Uterus (tissue), 2 donors: ENCODE measurements around the gene DKKL1.

ENCODE experiments used
- CTCF ChIP-seq, 4 experiments: fragments of 200-600 bp in 2 of 4; fragments of 450-650 bp in 2 of 4; sonication (generic) in 2 of 4; IDR thresholded peaks; one replicate each; pipeline ENCODE4 v1.5.1; 2016 to 2019; ENCODE audit warnings: antibody characterized with exemption in 4 of 4, mild to moderate bottlenecking in 2 of 4, moderate library complexity in 1 of 4
- POLR2A ChIP-seq, 2 donors: fragments of 450-650 bp; IDR thresholded peaks; one replicate each; pipeline ENCODE4 v1.6.1; 2016; ENCODE audit warnings: antibody characterized with exemption in 2 of 2, mild to moderate bottlenecking in 1 of 2, moderate library complexity in 1 of 2

GRCh38 chr19:49336482-49337266 is 27.0 kb upstream of the DKKL1 start:
- no peak for TF ChIP-seq CTCF (IDR thresholded peaks at IDR 0.05)
- TF ChIP-seq POLR2A (IDR thresholded peaks at IDR 0.05) = no peak
